Left hindlimb (tissue), 1 donor: ENCODE results near the gene RAB3IL1.
"Not testable (repeated sequence)": the region's sequence is repeated elsewhere in the genome, so short reads cannot be mapped to it uniquely, and the experiment has no call there.

ENCODE experiments used
- DNase-seq: peaks from one replicate; pipeline ENCODE4 v3.0.0-alpha.2; 2018

The RAB3IL1 gene

GRCh38 chr11:61883947-61884346 is 33.4 kb downstream of the RAB3IL1 start:
- no peak for DNase-seq

GRCh38 chr11:61883327-61883726 is 34.0 kb downstream of the RAB3IL1 start:
- no peak for DNase-seq

DNA sequence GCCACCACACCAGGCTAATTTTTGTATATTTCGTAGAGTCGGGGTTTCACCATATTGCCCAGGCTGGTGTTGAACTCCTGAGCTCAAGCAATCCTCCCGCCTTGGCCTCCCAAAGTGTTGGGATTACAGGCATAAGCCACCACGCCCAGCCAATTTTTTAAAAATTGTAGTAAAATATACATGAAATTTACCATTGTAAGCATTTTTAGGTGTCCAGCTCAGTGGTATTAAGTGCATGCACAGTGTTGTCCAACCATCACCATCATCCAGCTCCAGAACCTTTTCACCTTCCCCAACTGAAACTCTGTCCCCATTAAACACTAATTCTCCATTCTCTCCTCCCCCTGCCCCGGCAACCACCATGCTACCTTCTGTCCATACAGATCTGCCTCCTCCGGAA is 34.5 kb downstream of the RAB3IL1 start:
- DNase-seq: no peak

DNA sequence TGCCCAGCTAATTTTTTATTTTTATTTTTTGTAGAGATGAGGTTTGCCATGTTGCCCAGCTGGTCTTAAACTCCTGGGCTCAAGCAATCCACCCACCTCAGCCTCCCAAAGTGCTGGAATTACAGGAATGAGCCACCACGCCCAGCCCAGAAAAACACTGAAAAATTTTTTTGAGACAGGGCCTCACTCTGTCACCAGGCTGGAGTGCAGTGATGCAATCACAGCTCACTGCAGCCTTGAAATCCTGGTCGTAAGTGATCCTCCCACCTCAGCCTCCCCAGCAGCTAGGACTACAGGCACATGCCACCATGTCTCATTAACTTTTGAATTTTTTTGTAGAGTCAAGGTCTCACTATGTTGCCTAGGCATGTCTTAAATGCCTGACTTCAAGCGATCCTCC is 35.1 kb downstream of the RAB3IL1 start:
- DNase-seq: not testable (repeated sequence)

GRCh38 chr11:61881397-61881796 is 36.0 kb downstream of the RAB3IL1 start:
- no peak for DNase-seq

- no peak for DNase-seq
These were observed 36.9 kb downstream of the RAB3IL1 start for GRCh38 chr11:61880454-61880853.

DNA sequence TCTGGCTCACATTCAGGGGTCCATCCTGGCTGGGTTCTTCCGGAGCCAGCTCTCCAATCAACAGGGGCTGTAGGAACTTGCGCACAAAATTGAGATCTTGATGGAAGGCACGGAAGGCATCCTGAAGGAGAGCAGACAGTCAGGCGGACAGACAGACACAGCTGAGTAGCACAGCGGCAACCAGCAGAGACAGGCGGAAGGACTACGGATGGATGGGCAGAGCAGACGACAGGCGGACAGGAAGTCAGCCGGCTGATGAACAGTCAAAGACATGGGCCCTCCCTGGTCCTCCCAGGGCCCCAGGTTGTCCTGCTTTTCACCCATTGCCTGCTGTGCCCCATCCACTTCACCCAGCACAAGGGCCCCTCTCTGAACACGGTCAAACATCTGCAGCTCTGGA is 37.3 kb downstream of the RAB3IL1 start:
- no peak for DNase-seq

- no peak for DNase-seq
These were observed 38.2 kb downstream of the RAB3IL1 start for GRCh38 chr11:61879152-61879551.

DNA sequence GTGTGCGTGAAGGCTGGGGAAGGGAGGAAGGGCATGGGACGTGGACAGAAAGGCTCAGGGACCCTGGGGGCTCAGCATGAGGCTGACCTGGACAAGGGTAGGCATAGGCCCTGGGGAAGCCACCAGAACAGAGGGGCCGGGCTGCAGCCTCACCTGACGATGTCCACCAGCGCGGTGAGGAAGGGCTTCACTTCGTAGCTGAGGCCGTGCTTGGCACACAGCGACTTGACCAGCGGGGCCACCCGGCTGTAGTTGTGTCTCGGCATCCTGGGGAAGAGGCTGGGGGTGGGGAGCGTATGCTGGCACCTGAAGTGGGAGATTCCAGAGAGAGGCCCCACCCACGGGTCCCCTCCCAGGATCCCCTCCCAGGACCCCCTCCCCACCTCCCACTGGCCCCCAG is 41.7 kb downstream of the RAB3IL1 start:
- DNase-seq: no peak

GRCh38 chr11:61874853-61875252 is 42.5 kb downstream of the RAB3IL1 start:
- DNase-seq: no peak

DNA sequence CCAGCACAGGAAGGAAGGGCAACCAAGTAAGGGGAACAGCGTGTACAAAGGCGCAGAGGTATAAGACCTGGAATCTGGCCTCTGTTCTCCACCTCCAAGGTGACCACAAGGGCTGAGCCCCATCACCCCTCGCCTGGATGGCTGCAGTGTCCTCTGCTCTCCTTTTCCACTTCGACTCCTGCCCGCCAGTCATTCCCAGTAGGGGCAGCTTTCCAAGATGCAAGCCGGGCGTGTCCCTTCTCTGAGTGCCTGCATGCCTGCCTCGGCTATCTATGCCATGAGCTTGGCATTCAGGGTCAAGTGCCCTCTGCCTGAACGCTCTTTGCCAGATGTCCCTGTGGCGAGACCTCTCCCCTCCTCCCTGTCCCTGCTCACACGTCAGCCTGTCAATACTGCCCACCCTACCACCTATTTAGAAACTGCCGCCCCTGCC is 43.0 kb downstream of the RAB3IL1 start:
- no peak for DNase-seq

DNA sequence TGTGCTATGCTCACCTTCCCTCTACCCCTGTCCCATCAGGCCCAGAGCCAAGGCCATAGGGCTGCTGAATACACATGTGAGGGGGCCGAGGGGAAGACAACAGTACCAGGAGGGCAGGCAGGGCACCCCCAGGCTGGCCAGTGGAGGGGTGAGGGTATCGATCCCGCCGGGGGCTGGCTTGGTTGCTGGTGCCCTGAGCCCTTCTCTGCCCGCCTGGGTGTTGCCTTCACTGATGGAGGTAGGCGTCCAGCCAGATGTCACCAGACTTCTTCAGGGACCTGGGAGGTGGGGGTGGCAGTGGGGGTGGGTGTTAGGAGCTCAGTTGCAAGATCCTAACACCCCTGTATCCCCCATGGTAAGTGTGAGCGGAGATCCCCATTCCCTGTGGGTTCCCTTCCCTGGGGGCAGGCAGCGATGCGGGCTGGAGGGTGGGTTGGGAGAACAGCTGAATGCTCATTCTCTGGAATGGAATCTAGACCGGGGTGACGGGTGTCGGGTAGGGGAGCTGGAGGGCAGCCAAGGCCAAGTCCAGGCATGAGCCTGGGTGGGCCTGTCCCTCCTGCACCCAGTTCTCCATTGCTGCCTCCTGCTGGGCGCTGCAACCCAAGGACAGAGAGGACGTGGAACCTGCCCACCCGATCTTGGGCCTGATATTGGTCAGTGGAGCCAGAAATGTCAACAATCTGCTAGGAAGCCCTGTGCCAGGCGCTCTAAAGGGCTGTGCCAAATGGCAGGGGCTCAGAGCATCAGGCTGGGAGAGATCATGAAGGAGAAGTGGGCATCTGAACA is 43.6 kb downstream of the RAB3IL1 start:
- DNase-seq: no peak

DNA sequence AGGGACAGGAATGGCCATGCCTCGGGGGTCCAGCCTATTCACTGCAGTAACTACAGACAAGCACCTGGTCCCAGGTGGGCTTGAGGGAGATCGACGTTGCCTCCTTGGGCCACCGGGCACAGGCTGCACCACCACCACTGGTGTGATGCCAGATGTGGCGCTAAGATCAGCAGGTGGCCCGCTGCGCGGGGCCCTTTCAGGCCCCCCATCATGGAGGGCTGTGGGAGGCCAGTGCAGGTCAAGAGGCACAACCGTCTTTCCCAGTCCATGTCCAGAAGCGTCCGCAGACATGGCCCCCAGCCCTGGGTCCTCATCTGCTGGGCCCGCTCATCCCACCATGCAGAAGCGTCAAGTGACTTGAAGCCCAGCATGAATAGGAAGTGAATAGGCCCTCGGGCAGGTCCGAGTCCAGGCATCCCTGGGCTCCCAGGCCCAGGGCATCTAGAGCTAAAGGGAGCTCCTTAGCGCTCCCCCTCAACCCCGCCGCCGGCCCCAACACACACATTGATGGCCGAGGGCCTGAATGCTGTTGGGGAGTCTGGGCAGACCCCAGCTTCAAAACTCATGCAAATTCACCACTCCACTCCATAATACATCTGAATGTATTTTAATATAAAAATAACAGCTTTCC is 44.3 kb downstream of the RAB3IL1 start:
- DNase-seq: no peak

DNA sequence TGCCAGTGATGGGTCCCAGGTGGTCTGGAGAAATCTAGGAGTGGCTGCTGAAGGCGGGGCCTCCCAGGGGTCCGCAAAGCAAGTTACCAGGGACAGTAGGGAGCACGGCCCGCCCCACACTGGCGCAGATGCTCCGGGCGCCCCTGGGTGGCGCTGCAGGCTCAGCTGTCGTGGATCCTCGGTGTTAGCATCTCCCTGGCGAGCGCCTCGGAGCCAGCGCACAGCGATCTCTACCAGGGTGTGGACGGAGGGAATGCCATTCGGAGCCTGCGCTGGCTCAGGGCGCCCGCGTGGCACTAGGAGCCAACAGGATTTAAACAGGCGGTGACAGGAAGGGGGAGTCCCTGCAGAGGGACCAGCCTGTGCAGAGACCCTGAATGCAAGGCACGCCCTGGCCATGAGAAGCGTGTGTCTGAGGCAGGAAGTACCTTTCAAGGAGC is 46.2 kb downstream of the RAB3IL1 start:
- peak; percentile 82 for DNase-seq

- no peak for DNase-seq
These were observed 46.8 kb downstream of the RAB3IL1 start for GRCh38 chr11:61870541-61871031.

DNA sequence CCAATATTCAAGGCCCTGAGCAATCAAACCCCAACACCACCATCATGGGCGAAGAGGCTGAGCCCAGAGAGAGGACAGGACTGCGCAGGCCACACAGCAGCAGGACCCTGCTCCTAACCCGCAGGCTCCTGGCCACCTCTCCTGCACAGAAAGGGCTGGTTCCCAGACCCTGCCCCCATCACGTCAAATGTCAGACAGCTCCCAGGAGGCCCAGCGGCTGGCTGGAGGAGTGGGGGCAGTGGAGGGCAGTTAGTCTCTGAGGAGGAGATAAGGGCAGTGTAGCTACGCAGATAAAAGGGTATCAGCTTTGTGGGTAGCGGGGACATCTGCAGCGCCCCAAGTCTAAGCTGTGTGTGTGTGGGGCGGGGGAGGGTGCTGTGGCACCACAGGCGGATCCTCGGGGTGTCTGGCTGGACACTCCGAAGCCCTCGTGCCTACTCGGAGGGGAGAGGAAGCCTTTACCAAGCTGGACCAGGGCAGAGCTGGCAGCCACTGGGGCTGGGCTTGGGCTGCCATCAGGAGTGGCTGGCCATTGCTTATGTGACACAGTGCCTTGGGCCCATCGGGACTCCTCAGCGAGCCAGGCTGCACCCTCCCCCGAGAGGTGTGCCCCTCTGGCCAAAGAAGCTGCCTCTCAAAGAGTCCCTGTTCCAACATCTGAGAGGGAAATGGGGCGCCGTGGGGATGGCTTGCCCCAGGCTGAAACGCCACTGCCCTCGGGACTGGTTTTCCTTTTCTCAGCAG is 47.5 kb downstream of the RAB3IL1 start:
- DNase-seq: no peak

DNA sequence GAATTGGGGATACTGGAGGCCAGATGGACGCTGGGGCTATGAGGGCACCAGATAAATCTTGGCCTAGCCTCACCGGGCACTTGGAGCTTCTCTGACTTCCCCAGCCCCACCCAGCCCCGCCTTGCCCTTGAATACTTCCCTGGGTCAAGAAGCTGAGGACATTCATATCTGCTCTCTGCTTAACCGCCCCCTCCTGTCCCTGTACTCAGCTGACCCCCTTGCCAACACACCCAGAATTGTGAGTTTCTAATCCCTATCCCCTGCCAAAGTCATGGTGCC is 48.0 kb downstream of the RAB3IL1 start:
- no peak for DNase-seq

DNA sequence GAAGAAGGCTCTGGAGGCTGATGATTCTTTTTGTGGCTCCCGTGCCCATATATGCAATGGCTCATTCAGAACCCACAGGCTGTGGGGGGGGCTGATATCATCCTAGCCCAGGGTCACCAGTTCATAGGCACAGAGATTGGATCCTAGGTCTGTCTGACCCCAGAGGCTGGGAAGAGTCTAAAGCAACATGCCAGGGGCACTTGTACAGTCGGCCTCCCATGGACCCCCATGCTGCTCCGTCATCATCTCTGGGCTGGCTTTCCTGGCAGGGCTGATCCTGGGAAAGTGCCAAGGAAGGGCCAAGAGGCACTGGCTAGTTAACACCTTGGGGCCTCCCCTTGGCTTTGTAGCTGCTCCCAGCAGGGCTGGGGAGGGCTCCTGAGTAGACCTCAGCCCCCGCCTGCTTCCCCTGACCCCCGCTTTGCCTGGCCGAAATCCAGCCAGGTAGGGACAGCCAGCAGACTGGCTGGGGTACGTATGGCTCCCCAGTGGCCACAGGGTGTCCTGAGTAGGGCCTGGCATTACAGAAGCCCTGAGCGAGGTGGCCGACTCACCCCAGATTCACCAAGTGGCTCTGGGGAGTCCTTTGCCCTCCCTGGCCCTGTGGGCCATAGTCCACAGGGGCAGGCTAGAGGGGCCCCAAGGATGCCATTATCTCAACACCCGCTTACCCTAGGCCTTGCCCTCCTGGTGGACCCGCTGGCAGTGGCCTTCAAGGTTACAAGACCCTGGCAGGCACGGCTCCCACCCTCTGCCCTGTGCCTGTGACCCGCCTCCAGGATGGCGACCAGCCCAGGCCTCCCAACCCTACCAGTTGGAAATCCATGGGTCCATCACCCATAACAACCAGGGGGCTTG is 48.6 kb downstream of the RAB3IL1 start:
- DNase-seq: no peak

- no peak for DNase-seq
These were observed 50.4 kb downstream of the RAB3IL1 start for GRCh38 chr11:61866958-61867343.

GRCh38 chr11:61866231-61866957 is 51.0 kb downstream of the RAB3IL1 start:
- no peak for DNase-seq

GRCh38 chr11:61864814-61865775 is 52.3 kb downstream of the RAB3IL1 start:
- no peak for DNase-seq
